ENCODE data around the gene PIGQ.

PIGQ gene

DNA sequence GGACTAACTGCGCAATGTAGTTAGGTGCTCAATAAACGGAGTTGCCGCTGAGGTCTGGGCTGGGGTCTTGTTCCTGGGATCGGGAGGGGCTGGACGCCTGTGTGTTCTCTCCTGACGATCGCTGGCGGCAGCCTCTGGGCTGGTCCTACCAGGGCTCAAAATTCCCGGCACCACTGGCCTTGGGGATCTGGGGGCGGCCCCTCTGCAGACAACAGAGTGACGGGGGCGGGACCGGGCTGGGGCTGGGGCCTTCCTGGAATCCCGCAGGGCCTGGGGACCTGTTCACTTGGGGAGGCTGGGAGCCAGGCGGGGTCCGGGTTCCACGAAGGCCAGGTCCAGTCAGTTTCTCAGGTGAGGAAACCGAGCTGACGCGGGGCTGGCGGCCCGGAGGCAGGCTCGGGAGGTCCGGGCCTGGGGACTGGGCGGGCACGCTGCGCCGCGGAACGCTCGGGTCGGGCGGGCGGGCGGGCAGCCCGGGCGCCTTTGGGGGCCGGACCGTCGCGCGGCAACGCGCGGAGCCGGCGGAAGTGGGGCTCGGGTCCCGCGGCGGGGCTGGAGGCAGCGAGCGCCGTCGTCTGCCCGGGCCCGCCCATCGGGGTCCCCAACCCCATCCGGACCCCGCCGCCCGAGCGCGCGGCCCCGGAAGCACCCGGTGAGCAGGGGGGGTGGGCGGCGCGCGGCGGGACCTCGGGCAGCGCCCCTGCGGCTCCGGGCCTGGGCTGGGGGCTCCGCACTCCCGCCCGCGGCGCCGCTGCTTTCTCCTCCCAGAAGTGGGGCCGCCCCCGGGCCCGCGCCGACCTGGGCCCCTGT lies at the start of gene PIGQ:
Gene PIGQ (plus strand): TSS at position 524 of the 810 bp plus-strand sequence. CDS start 4,107 bp downstream, outside the sequence.
- DNase-seq: peak; percentile 77

DNA sequence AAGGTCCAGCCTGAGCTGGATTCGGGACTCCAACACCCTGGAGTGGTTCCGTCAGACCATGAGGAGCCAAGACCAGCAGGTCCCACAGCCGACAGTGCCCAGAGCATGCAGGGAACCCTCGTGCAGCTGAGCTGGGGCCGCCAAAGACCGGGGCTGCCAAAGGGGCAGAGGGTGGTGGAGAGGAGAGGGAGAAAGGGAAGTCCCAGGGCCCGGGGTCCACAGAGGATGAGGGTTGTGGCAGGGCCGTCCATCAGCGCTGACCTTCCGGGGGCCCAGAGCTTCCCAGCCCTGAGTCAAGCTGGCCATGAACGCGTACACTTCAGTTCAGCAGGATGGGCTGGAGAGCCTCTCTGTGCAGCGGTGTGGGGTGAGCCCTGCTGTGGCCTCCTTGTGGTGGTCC lies 48.9 kb upstream of the PIGQ start:
- no peak for DNase-seq

- no peak for DNase-seq
These were observed 48.2 kb upstream of the PIGQ start for GRCh38 chr16:521381-522210.

DNA sequence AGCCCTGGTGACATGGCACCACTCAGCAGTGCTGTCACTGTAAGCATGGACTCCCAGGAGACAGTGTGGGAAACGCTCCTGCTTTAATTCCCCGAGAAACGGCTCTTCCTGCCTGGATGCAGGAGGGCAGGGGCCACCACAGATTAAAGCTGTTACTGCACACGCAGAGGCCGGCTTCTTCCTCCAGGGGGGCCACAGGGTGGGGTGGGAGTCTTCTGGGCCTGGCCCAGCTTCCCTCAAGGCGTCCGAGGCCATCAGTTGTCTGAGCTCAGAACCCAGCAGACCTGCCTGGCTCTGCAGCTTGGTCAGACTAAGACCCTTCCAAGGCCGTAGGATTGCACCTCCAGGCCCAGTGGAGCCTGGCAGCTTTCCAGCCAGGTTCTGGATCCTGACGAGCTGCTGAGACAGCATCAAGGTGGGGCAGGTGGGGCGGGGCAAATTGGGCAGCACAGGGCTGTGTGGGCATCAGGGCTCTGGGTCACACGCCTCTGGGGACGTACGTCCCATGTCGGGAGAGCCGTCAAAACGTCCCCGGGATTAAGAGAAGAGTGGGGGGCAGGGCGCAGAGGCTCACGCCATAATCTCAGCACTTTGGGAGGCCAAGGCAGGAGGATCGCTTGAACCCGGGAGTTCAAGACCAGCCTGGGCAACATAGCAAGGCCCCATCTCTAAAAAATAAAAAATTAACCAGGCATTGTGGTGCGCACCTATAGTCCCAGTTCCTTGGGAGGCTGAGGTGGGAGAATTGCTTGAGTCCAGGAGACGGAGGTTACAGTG lies 47.3 kb upstream of the PIGQ start:
- DNase-seq: no peak

DNA sequence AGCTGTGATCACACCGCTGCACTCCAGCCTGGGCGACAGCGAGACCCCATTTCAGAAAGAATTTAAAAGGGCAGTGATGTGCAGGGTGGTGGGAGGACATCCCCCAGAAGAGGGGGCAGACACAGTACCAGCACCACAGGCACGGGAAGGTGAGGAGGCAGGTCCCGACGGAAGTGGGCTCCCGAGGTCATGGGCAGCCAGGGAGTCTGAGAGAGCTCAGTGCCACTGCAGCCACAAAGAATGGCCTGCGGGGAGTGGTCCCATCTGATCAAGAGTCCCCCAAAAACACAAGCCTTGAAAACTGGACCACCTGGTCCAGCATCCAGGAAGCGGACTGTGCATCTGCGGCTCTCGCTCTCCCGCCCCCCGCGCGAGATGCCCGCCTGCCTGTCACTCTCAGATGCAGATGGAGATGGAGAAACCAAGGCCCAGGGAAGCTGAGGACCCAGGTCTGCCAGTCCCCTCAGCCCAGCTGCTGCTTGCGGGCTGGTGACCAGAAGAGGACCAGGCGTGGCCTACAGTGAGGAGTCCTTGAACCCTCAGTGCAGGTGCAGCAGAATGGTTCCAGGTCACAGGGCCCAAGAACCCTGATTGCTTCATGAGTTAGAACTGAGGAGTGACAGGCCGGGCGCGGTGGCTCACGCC lies 46.5 kb upstream of the PIGQ start:
- DNase-seq: no peak

GRCh38 chr16:524274-525040 lies 45.3 kb upstream of the PIGQ start:
- DNase-seq: no peak

DNA sequence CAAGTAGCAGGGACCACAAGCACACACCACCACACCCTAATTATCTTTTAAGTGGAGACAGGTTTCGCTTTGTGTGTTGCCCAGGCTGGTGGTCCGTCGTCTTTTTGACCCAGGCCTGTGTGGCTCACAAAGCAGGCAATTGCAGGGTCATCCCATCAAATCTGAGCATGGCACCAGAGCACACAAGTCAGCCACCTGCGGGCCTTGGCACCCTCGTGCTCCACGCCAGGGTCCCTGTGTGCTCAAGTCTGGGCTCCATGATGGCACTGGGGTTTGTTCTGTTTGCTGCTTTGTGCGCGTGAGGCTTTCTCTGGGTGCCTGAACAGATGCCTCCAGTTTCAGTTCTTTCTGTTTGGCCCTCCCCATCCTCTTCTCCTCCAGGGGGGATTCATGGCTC lies 44.6 kb upstream of the PIGQ start:
- no peak for DNase-seq

DNA sequence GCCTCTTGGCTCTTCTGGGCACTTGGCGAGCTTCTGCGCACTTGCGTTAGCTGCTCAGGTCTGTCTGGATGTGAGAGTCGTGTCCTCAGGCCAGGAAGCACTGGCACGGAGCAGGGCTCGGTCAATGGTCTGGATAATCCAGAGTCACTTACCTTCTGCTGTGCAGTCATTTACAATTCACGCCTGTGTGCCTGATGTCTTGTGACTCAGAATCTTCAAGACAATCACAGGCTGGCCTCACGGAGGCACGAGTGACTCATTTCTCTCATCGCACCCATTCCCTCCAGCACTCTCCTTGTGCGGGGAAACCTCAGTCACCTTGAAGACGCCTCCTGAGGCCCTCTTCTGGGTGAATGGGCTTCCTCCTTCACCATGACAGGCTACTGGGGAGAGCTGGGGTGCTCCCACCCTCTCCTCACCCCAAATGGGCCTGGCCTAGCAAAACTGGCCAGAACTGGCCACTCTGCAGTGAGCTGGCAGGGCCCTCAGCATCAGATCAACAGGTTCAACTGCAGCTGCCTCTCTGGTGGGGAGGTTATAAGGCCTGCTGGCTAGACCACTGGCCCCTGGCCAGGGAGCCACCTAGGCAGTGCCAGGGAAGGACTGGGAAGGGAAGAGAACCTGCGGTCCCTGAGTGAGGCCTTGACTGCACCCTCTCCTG lies 44.1 kb upstream of the PIGQ start:
- DNase-seq: peak; percentile 38

DNA sequence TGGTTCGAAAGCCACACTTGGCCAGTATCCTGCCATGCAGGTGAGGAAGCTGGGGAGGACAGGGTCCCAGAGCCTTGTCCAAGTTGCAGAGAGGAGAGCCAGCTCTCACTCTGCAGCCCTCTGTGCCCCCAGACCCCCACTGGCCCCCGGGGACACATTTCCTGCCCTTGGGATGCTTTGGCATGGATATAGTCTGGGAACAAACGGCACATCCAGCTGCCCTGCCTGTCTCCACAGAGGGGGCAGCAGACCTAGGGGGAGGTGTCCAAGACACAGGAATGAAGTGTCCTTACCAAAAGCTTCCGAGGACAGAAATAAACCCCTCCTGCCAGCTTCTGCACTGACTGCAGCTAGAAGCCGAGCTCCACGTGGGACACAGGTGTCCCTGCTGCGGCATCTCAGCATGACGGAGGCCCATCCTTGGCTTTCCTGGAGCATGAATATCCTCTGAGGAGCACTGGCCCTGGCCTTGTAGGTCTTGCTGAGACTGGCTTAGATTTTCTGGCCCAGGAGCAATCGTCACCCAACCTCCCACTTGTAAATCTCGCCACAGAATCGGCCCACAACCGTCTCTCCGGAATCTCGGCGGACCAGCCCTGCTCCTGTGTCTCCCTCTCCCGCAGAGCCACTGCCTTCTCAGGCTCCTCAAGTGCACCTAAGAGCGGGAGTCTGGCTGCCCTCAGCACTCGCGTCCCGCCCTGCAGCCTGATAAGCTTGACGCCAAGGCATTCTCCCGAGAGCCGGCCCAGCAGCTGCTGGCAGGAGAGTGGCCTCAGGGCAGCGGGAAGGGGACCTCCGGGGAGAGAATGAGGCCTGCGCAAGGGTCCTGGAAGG lies 43.4 kb upstream of the PIGQ start:
- no peak for DNase-seq

GRCh38 chr16:527015-527903 lies 42.5 kb upstream of the PIGQ start, which contains the start of gene CAPN15:
Gene CAPN15, plus strand, starts transcription at chr16:527712. Its CDS starts 19,127 bp downstream, at chr16:546839.
- peak; percentile 88 for DNase-seq

DNA sequence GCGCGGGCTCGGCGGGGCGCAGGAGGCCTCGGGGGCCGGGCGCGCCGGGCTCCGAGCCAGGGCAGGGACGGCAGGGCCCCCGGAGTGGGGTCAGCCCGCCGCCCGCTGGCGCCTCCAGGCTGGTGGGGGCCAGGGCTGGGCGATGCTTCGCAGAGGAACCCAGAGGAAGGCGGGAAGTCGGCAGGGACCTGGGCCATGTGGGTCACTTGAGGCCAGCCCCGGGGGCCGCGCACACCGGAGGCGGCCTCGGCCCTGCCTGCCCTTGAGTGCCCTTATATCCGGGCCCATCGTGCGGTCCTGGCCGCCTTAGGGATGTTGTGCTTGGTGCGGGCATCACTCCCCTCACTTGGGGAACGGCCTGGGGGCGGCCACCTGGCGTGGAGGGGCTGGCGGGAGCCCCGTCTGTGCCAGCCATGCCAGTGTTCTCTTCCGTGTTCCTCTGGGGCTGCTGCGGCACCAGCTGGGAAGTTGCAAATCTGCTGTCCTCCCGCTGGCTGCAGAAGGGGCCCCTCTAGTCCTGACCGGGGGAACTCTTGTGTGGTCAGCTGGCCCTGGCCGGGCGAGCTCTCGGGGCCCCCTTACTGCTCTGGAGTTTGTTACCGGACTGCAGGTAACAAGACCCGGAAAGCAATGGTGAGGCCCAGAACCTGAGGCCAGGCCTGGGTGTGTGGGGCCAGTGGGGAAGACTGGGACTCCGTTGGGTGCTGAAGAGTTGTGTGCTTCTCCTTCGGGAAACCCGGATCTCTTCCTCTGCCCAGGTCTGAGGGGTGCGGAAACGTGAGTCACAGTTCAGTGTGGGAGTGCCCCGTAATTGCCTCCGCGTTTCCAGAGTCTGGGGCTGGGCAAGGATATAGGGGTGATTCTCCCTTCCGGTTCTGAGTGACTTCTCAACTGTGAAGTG lies 41.4 kb upstream of the PIGQ start:
- DNase-seq: peak; percentile 28

DNA sequence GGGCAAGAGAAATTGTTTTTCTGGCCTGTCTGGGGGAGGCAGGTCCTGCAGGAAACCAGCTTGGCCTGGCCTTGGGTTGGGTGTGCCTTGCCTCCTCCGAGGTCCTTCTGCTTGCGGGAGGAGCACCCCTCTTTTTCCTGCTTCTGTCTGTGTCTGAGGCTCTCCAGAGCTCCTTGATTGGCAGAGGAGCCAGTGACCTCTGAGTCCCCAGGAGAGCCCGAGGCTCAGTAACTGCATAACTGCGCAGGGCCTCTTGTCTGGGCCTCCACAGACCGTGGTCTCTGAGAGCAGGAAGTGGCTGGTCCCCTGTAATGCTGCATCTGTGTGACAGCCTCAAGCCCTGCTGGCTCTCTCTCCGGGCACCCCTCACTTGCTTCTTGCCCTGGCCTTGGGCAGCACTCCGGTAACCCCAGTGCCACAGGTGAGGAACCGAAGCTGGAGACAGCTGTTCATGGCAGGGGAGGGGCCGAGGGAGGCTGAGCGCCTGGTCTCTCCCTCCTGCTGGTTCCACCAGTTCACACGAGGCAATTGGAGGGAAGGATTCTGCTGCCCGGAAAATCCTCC lies 40.7 kb upstream of the PIGQ start:
- DNase-seq: peak; percentile 36

GRCh38 chr16:530111-530817 lies 39.5 kb upstream of the PIGQ start:
- DNase-seq: no peak

- DNase-seq: no peak
These were observed 38.2 kb upstream of the PIGQ start for GRCh38 chr16:531494-532125.

GRCh38 chr16:533391-534123 lies 36.2 kb upstream of the PIGQ start:
- DNase-seq: no peak

DNA sequence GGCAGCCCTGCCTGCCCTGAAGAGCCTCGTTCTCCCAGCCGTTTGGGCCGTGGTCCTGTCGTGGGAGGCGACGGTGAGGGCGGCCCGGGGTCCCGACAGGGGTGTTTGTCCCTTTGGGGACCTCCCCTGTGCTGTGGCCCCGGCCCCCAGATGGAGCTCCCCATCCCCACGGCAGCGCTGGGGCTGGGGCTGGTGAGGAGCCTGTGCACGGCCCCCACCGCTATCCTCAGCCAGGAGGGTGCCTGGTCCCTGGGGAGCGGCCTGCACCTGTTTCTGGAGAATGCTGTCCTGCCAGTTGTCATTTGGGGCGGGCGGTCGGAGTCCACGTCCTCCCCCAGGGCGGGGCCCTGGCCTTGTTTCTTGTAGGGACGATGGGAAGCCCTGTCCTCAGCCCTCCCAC lies 35.6 kb upstream of the PIGQ start:
- DNase-seq: no peak
